NCI-H526 (cell line): Measurements from ENCODE around the gene HDGF.
A peak's percentile ranks its signal among the peaks of the same experiment; 100 is the strongest.

ENCODE experiments used
- DNase-seq, 2 experiments: peaks; one replicate each; lab custom pipeline; 2025; lab: John Stamatoyannopoulos, UW

HDGF gene

GRCh38 chr1:156746728-156747631, 4.5 kb downstream of the HDGF start:
- peak; percentile 60 to 89 for DNase-seq

- DNase-seq, result no peak
Measured at GRCh38 chr1:156746406-156746727, 5.1 kb downstream of the HDGF start.

GRCh38 chr1:156745881-156746280, 5.6 kb downstream of the HDGF start:
- DNase-seq, result no peak

GRCh38 chr1:156744786-156745419, 6.6 kb downstream of the HDGF start:
- no peak for DNase-seq

GRCh38 chr1:156744344-156744743, 7.1 kb downstream of the HDGF start:
- DNase-seq, result no peak

- DNase-seq, result no peak
Measured at GRCh38 chr1:156743367-156744302, 7.8 kb downstream of the HDGF start.

- DNase-seq, result no peak
Measured at GRCh38 chr1:156742801-156743200, 8.7 kb downstream of the HDGF start.

GRCh38 chr1:156742017-156742416, 9.5 kb downstream of the HDGF start:
- no peak for DNase-seq

- no peak for DNase-seq
Measured at GRCh38 chr1:156741481-156741983, 9.9 kb downstream of the HDGF start.

GRCh38 chr1:156740741-156741480, 10.6 kb downstream of the HDGF start, which contains the start of gene MRPL24:
Gene MRPL24, minus strand, starts transcription at chr1:156741088. Its CDS starts 2,384 bp downstream, at chr1:156738704.
- peak; percentile 100 for DNase-seq

GRCh38 chr1:156740237-156740740, 11.2 kb downstream of the HDGF start:
- DNase-seq, result no peak

- DNase-seq, result no peak
Measured at GRCh38 chr1:156738916-156739315, 12.6 kb downstream of the HDGF start.

GRCh38 chr1:156738407-156738806, 13.1 kb downstream of the HDGF start:
- DNase-seq, result no peak

GRCh38 chr1:156733989-156734584, 17.4 kb downstream of the HDGF start:
- DNase-seq, result no peak

- DNase-seq, result peak; percentile 98 to 100
Measured at GRCh38 chr1:156728599-156729462, 22.6 kb downstream of the HDGF start, which contains the start of gene ISG20L2. Gene ISG20L2, minus strand, starts transcription at chr1:156728766. Its CDS starts 1,114 bp downstream, at chr1:156727652.

GRCh38 chr1:156727926-156728598, 23.4 kb downstream of the HDGF start, which contains the start of gene METTL25B:
Gene METTL25B, plus strand, starts transcription at chr1:156728469. Its CDS starts 636 bp downstream, at chr1:156729105.
- peak; percentile 93 to 98 for DNase-seq

- DNase-seq, result no peak
Measured at GRCh38 chr1:156727492-156727891, 24.0 kb downstream of the HDGF start.

- peak; percentile 82 to 91 for DNase-seq
Measured at GRCh38 chr1:156726549-156727226, 24.8 kb downstream of the HDGF start.
